IPS DF 6.9 (cell line): ENCODE data around the gene ANKRD26.
A peak's percentile ranks its signal among the peaks of the same experiment; 100 is the strongest.
"Not testable (repeated sequence)": the region's sequence is repeated elsewhere in the genome, so short reads cannot be mapped to it uniquely, and the experiment has no call there.

Source experiments
- DNase-seq: peaks from one replicate; pipeline ENCODE4 v3.0.0-alpha.2; 2013; ENCODE audit warnings: low read depth, low spot score
- H3K27ac ChIP-seq: one replicate; pipeline ENCODE4 v1.5.1; 2013; ENCODE audit warnings: low read length, control low read depth
- H3K27me3 ChIP-seq: 2 replicates; pipeline ENCODE4 v1.6.1; 2013; ENCODE audit warnings: mild to moderate bottlenecking, low read length; ENCODE audit not compliant: control insufficient read depth, insufficient read depth
- H3K36me3 ChIP-seq: 2 replicates; pipeline ENCODE4 v1.6.1; 2013; ENCODE audit warnings: low read length; ENCODE audit not compliant: control insufficient read depth, insufficient read depth
- H3K4me1 ChIP-seq: 2 replicates; pipeline ENCODE4 v1.6.1; 2013; ENCODE audit warnings: low read length; ENCODE audit not compliant: control insufficient read depth, insufficient read depth
- H3K4me3 ChIP-seq: 2 replicates; pipeline ENCODE4 v1.5.1; 2013; ENCODE audit warnings: mild to moderate bottlenecking, low read length
- H3K9me3 ChIP-seq: 2 replicates; pipeline ENCODE4 v1.6.1; 2013; ENCODE audit warnings: low read length, inconsistent platforms; ENCODE audit not compliant: control insufficient read depth, insufficient read depth
- WGBS: extraction: QIAGEN DNeasy Blood & Tissue Kit; methylation state at CpG from one replicate; pipeline ENCODE4 v1.1.7; 2013; ENCODE audit warnings: mixed read lengths, missing lambda C conversion rate; ENCODE audit not compliant: insufficient read length, insufficient coverage; 5-methylcytosine and 5-hydroxymethylcytosine counted together

ANKRD26 gene

DNA sequence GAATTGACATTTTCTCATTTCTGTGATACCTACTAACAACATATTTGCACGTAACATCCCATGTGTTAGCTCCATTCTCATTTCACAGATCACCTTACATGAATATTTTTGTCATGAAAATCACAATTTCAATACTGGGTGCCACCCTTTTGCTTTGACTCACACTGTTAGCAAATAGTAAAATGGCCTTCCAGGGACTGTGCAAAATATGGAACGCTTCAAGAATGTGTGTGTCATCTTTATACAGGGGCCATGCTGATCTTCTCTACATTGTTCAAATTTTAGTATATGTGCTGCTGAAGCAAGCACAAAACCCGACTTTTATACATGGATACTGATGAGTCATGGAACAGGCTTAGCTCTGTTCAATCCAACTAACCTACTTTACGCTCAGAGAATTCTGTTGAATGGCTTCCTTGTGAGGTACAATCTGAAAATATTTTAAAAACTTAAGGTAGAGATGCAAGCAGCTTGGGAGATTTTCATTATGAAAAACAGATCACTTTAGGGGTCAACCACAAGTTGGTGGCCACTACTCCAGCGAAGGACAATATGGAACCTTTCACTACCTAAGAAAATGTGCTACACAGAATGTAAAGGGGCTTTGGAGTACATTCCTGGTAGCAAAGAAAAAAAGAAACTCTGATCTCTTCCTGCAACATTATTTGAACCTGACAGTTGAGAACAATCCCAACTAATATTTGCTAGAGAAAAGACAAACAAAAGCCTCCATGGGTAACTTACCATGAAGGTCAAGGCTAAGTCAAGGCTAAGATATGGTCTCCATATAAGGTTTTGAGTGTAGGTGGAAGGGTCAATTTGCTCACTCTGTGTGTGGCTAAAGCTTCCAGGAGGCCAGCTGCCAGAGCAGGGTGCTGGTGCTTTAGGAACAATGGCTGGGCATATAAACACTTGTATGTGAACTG lies 11.9 kb downstream of the ANKRD26 start:
- Histone ChIP-seq H3K36me3 (no peaks in the 10 kb centered on the region), H3K27ac (no peak overlapping the region), H3K9me3 (no peaks in the 10 kb centered on the region), H3K27me3 (no peaks in the 10 kb centered on the region), H3K4me1 (no peaks in the 10 kb centered on the region), H3K4me3 (no peak overlapping the region)
- no CpG with 5 or more reads among the region's 5 CpGs for WGBS
- no peak for DNase-seq

DNA sequence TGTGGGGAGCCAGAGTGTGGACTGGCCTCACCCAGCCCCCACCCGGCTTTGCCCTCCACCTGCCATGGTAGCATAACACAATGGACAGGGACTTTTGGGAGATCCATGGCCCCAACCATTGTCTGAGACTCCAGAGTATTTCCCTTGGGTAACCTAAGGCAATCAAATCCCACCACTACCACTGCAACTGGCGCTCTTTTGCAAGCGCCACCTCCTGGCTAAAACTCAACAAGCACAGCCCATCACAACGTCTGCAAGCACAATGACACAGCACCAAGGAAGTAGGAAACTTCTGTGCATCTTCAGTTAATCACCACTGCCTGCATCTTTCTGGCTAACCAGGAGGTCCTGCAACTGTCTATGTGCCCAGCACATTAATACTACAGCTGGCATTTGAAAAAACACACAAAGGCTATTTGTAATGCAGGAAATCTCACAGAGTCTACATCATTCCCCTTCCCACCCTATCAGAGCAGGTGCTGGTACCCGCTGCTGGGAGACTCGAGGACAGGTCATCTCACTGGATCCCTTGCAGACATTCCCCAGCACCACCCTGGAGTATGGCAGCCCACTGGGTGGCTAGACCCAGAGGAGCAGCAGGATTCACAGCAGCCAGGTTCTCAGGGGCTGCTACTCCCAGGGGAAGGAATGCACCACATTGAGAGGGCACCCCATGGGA lies 27.7 kb downstream of the ANKRD26 start:
- H3K4me1 ChIP-seq: no peaks in the 10 kb centered on the region
- H3K27me3 ChIP-seq: no peaks in the 10 kb centered on the region
- DNase-seq: peak; percentile 13
- no peaks in the 10 kb centered on the region for H3K36me3 ChIP-seq
- H3K27ac ChIP-seq: no peak overlapping the region
- no peak overlapping the region for H3K4me3 ChIP-seq
- no peaks in the 10 kb centered on the region for H3K9me3 ChIP-seq
- no CpG with 5 or more reads among the region's 6 CpGs for WGBS

DNA sequence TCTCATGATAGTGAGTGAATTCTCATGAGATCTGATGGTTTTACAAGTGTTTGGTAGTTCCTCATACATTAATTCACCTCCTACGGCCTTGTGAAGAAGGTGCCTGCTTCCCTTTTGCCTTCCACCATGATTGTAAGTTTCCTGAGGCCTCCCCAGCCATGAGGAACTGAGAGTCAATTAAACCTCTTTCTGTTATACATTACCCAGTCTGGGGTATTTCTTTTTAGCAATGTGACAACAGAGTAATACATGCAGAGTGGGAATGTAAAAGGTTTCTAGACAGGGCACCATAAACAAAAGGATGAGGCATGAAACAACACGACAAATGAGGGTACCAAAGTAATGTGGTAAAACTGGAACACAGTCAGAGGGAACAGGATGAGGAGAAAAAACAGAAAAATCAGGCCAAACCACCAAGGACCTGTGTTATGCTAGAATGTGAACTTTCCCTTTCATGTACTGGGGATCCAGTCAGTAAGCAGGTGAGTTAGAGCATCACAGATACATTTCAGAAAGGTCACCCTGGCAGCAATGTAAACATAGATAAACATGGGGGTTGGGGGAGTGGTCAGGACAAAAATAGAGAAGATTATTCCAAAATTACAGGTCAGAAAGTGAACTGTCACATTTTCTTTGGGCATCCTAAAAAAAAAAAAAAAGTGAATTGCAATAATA lies 31.9 kb downstream of the ANKRD26 start:
- H3K27me3 ChIP-seq: no peaks in the 10 kb centered on the region
- H3K36me3 ChIP-seq: no peaks in the 10 kb centered on the region
- no CpG with 5 or more reads among the region's 2 CpGs for WGBS
- no peak for DNase-seq
- no peaks in the 10 kb centered on the region for H3K4me1 ChIP-seq
- no peaks in the 10 kb centered on the region for H3K9me3 ChIP-seq
- no peak overlapping the region for H3K4me3 ChIP-seq
- no peak overlapping the region for H3K27ac ChIP-seq

DNA sequence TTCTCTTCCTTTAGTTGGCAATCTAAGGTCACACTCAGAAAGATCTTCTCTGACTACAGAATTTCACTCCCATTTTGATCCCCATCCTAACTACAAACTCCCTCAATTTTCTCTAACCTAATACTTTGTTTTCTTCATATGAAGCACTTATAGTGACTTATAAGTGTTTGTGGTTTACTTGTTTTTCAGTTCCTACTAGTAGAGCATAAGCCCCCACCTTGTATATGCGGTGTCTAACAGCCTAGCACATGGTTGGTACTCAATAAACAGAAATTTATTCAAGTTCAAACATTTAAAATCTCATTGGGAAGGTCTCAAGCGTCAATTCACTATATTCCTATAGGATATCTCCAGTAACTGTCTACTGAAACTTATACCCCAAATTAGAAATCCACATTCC lies 35.2 kb downstream of the ANKRD26 start:
- DNase-seq: no peak
- Histone ChIP-seq H3K27me3 (no peaks in the 10 kb centered on the region), H3K4me3 (no peak overlapping the region), H3K9me3 (no peaks in the 10 kb centered on the region), H3K27ac (no peak overlapping the region), H3K4me1 (no peaks in the 10 kb centered on the region), H3K36me3 (no peaks in the 10 kb centered on the region)
- WGBS: no CpG with 5 or more reads among the region's 2 CpGs

DNA sequence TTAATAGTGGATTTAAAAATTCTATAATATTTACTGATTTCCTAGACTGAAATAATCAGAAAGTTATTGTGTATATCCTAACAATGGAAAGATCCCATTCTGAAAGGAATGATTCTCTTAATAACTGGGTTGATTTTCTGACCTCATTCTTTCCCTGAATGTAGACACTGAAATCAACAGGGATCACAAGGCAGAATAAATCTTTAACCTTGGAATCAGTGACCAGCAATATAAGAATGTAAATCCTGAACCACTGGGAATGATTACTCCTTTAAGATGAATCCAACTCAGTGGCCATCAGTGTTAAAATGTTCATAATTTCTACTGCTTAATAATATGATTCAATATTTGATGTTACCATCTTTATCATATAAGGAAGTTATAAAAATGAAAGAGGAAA lies 47.6 kb downstream of the ANKRD26 start:
- H3K4me3 ChIP-seq: no peak overlapping the region
- H3K9me3 ChIP-seq: no peaks in the 10 kb centered on the region
- no peak overlapping the region for H3K27ac ChIP-seq
- no peaks in the 10 kb centered on the region for H3K4me1 ChIP-seq
- no peaks in the 10 kb centered on the region for H3K27me3 ChIP-seq
- no peaks in the 10 kb centered on the region for H3K36me3 ChIP-seq
- no peak for DNase-seq

DNA sequence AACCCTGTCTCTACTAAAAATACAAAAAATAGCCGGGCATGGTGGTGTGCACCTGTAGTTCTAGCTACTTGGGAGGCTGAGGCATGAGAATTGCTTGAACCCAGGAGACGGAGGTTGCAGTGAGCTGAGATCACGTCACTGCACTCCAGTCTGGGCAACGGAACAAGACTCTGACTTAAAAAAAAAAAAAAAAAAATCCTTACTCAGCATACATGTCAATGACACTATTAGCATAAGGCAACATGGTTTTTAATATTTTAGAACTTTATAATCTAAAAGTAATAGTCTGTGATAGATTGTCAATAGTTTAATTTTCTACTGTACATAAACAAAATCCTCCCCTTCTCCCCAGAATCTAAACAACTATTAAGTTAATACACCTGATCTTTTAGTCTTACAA lies 55.0 kb downstream of the ANKRD26 start:
- not testable (repeated sequence) for H3K4me1 ChIP-seq, H3K27ac ChIP-seq, H3K27me3 ChIP-seq, H3K36me3 ChIP-seq, DNase-seq, H3K4me3 ChIP-seq, H3K9me3 ChIP-seq
- WGBS: no CpG with 5 or more reads among the region's 4 CpGs

DNA sequence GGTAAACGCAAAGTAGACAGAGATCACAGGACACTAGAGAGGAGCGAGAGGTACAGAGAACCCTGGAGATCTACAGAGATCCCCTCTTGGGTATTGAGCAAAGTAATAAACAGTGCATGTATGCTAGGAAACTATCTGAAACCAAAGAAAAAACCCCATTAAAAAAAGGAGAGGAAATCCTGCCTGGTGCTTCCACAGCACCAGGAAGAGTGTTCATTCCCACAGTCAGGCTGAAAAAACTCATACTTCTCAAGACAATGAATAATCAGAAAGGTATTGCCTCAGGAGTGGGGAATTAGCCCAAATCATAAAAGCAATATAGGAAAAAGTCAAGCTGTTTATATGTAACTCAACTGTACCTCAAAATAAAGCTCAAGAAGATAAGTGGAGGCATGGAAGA lies 59.1 kb downstream of the ANKRD26 start:
- no peaks in the 10 kb centered on the region for H3K4me1 ChIP-seq
- H3K27ac ChIP-seq: no peak overlapping the region
- H3K9me3 ChIP-seq: no peaks in the 10 kb centered on the region
- H3K27me3 ChIP-seq: no peaks in the 10 kb centered on the region
- WGBS: no CpG with 5 or more reads among the region's 2 CpGs
- H3K4me3 ChIP-seq: no peak overlapping the region
- H3K36me3 ChIP-seq: no peaks in the 10 kb centered on the region
- DNase-seq: no peak

DNA sequence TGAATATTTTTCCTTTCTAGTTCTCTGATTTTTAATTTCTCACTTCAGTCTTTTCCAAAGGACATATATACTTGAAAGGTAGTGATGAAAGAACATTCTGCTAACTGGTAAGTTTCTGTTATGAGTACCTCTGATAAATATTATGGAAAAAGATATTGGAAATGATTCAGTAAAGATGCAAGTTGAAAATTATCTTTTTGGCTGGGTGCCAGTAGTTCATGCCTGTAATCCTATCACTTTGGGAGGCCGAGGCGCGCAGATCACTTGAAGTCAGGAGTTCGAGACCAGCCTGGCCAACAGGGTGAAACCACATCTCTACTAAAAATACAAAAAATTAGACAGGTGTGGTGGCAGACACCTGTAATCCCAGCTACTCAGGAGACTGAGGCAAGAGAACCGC lies 62.1 kb downstream of the ANKRD26 start:
- no peak overlapping the region for H3K4me3 ChIP-seq
- no CpG with 5 or more reads among the region's 5 CpGs for WGBS
- no peaks in the 10 kb centered on the region for H3K36me3 ChIP-seq
- no peaks in the 10 kb centered on the region for H3K4me1 ChIP-seq
- no peak overlapping the region for H3K27ac ChIP-seq
- no peaks in the 10 kb centered on the region for H3K9me3 ChIP-seq
- H3K27me3 ChIP-seq: no peaks in the 10 kb centered on the region
- no peak for DNase-seq

DNA sequence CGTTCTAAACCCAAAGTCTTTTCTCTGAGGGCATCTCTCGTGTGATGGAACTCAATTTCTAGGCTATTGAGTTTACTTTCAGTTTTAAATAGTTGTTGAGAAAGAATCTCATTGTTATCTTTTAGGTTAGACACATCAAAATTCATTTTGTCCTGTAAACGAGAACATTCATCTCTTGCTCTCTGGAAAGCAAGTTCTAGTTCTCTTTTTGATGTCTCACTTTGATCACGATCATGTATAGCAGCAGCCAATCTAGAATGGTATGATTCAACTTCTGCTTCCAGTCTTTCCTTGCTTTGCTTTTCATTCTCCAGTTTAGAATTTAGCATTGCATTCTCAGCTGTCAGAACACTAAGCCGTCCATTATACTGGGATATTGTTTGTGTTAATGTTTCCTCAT lies 65.1 kb downstream of the ANKRD26 start:
- Histone ChIP-seq H3K36me3 (no peaks in the 10 kb centered on the region), H3K27ac (no peak overlapping the region), H3K4me1 (no peaks in the 10 kb centered on the region), H3K9me3 (no peaks in the 10 kb centered on the region), H3K4me3 (no peak overlapping the region), H3K27me3 (no peaks in the 10 kb centered on the region)
- no CpG with 5 or more reads among the region's 5 CpGs for WGBS
- no peak for DNase-seq

DNA sequence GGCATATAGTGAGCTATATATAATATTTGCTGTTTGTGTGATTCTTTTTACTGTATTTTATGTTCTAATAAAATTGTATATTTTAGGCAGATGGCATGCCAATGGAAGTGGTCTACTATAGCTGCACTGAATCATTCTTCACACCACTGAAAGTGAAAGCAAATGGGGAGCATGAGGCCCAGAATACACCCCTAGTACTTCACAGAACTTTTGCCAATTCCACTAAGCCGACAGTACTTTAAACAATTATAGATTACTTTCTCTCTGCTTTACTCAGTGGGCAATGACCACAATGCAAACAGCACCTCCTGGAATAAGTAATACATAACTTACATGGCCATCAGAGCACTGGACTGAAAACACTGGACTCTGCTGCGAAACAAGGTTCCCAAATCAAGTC lies 70.2 kb downstream of the ANKRD26 start:
- H3K4me3 ChIP-seq: no peak overlapping the region
- no peaks in the 10 kb centered on the region for H3K9me3 ChIP-seq
- no peak for DNase-seq
- no peak overlapping the region for H3K27ac ChIP-seq
- no peaks in the 10 kb centered on the region for H3K4me1 ChIP-seq
- no CpG with 5 or more reads among the region's 2 CpGs for WGBS
- H3K36me3 ChIP-seq: no peaks in the 10 kb centered on the region
- H3K27me3 ChIP-seq: no peaks in the 10 kb centered on the region
